NCI-H2171 treated with DMSO at 0.1 percent for 48 hours (cell line): Measurements from ENCODE around the gene PDE2A.

Experiments used
- DNase-seq: peaks from one replicate; lab custom pipeline; 2025; lab: John Stamatoyannopoulos, UW

The PDE2A gene

GRCh38 chr11:72589802-72590761 lies 84.1 kb downstream of the PDE2A start:
- no peak for DNase-seq

DNA sequence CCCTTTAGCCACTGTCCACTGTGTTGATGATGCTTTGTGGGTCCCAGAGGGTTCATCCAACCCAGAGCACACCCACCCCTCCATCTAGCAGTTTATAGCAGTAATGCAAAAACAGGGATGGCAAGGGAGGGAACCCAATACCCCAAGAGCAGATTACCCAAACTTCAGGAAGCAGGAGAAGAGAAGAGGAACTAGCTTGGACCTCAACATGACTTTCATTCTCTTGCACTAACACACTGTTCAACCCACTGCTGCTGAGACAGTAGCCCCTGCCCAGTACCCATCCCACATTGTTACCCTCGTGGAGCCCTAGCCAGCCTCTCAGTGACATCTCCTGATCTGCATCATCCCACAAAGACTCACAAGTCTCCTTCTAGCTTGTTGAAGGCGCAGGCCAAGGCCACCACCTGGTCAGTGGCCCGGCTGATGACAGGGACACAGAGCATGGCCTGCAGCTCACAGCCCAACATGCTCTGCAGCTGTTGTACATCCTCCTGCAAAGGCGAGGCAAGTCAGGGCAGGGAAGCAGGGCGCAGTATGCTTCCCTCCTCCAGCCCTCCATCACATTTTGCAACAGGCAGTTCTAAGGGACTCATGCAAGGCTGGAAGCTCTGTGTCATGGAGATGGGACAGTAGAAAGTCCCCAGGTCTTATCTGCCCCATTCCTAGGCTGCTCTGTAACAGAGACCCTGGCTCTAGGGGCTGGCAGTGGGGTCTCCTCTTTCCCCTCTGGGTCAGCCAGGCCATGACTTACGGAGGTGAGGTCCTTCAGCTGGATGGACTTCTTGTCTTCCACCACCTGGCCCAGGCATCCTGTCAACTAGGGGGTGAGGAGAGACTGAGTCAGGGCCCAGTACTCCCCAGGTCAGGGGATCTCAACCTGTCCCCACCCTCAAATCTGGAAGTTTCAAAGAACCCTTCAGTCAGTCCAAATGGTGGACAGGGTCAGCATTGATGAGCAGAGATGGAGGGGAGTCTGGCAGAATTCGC lies 85.5 kb downstream of the PDE2A start:
- no peak for DNase-seq

DNA sequence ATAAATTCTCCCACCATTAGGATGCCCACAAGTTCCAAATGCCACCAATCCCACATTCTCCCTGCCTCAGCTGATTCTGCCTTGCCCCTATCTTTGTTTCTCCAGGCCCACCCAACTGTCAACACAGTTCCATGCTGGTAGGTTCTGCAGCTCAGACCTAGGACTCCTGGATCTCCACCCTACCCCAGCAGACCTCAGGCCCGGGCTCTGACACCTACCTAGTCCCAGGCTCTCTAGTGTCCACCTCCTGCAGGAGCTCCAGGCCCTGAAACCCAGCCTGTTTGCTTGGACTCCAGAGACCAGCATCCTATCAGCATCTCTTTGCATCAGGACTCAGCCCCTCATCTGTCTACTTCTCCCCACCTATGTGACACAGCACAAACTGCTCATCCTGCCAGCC lies 86.5 kb downstream of the PDE2A start:
- no peak for DNase-seq

DNA sequence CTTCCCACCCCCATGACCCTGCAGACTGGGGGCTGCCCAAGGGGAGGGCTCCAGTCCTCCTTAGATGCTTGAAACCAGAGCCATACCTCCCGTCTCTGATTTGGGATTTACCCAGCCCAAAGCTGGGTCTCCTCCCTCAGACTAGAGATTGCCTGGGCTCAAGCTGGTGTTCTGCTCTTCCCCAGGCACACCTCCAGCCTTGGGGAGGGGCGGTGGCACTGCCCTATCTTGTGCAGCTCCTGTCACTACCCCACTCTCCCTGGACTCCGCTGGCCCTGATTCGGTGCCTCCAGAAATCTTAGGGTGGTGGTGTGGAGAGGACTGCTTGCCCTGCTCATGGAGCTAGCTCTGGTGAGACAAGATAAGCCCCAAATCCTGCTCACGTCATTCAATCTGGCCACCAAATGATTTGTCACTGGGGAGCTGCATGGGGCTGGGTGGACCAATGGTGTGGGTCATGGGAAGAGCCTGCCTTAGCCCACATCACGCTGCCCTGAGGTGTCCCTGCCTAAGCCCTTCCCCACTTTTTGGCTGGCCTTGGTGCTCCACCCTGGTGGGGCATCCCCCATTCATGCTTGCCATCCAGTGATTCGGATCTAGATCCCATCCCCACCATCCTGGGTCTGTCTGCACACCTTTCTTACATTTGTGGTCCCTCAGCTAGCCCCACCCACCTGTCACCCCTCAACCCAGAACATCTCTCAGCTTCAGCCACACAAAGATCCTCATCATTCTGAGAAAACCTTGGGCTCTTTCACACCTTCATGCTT lies 87.7 kb downstream of the PDE2A start:
- no peak for DNase-seq

GRCh38 chr11:72585762-72586311 lies 88.4 kb downstream of the PDE2A start:
- DNase-seq = peak; percentile 74

DNA sequence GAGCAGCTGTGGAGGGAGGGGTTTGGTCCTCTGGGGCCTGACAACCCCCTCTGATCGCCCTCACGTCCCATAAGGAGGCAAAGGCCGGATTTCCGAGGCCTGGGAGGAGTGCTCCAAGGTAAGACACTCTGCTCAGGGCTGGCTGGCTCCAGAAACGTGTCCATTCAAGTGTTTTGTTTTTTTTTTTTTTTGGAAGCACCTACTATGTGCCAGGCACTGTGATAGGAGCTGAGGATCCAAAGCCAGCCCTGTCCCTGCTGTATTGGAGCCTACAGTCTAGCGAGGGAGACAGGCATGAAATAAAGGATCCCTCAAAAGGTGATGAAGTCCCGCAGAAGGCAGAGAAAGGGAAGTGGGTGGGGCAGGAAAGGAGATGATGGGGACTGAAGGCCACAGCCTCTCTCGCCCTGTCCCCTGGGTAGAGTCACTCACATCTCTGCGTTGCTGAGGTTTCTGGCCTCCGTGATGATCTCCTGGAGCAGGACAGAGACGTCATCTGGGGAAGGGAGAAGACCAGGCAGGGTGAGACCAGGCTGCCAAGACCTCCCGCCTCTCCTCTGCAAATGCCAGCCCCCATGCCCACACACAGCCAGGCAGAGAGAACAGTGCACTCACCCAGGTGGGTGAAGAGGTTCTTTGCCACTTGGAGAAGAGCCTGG lies 89.2 kb downstream of the PDE2A start:
- DNase-seq = no peak

- no peak for DNase-seq
Observed at GRCh38 chr11:72584293-72584938, 89.8 kb downstream of the PDE2A start.

DNA sequence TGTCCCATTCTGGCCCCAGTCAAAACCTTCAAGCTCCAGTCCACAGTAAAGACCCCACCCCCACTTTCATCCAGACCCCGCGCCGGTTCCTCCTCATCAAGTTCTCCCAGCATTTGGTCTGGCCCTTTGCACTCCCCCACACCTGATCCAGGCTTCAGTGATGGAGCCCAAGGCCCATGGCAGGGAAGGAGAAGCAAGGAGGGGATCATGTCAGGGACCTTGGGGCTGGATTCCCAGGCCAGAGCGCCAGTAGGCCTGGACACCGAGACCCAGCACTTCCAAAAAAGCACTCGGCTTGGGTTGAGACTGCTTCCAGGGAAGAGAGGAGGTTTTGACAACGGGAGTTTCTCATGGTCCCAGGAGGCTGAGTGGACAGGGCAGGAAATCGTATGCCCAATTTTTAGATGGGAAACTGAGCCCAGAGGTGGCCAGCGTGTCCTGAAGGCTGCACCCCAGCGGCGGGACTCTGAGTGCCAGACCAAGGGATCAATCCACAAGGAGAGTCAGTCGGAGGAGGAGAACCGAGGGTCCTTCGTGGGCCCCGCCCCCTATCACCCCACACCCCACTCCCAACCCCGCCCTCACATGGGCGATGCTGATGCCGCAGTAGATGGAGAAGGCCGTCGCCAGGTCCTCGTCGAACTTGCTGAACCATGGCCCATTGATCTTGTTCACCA lies 90.5 kb downstream of the PDE2A start:
- no peak for DNase-seq

DNA sequence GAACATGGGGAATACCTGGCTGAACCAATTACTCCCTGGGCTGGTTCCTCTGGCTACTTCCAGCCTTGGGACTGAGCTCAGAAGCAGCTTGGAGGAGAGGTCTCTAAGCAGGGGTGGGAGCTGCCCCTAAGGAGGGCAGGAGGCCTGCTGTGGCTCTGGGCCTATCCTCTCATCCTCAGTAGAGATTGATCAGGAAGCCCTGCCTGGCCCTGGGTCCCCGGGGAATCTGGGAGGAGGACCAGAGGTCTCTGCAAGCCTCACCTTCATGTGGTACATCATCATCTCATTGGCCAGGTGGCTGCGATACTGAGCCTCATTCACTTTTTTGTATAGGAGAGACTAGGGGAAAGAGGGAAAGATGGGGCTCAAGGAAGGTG lies 91.1 kb downstream of the PDE2A start:
- DNase-seq = no peak

DNA sequence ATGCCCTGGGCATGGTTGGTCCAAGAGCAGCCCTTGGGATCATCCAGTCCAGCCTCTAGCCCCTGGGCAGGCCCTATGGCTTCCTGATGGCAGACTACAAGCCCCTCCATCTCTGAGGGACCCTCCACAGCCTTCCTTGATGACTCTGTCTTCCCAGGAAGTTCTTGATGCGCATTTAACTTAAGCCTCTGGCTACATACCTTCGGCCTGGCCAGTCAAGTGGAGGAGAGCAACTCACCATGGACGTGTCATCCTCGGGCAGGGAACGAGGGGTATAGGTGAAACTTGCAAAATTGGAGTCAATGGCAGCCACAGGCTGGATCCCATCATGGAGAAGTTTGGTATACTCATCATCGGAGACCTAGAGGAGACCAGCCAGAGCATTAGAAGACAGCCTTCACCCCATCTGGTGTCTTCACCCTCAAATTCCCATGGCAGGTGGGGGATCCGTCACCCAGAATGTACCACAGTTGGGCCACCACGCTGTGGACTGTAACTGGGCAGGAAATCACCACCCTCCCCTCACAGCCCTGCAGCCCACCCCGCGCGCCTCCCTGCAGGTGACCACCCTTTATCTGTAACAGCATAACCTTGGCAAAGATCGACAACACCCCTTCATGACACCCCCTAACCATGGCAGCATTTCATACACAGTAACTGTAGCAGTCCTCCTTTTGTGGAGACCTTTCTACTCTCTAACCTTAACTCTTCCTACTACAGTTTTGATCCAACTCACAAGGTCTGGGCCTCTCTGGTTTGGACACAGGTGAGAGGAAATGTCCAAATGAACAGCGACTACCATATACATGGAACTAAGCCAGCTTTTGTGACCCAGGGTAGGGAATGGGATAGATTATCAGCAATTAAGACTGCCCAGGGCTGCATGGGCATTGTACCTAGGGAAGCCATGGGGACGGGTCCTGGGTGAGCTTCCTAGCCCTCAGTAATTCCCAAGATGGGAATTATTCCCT lies 91.7 kb downstream of the PDE2A start:
- DNase-seq = no peak

DNA sequence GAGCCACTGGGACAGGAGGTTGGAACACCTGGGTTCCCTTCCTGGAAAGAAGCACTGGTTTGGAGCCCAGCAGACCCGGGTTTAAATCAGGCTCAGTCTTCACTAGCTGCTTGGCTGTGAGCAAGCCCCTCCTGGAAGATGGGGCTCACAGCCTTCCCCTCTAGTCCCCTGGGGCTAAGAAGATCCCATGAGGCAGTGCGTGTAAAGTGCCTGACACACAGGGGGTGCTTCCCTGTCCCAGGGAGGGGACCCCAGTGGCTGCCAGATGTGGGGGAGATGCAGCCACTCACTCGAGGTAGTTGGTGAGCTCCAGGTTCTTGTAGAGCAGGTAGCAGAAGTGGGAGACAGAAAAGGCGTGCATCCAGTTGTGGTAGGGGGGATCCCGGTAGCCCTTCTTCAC lies 93.2 kb downstream of the PDE2A start:
- DNase-seq = no peak

DNA sequence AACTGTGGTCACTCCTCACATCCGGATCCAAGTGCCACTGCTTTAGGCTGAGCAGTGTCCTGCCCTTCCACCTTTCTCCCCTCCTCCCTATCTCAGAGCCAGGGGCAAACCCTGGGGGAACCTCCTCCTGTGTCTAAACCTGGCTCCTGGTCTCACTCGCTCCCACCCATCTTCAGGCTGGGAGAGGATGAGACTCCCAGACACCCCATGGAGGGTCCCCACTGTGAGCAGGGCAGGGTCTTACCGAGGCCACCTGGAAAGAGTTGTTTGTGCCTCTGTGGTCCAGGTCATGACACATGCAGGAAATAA lies 93.6 kb downstream of the PDE2A start:
- no peak for DNase-seq

DNA sequence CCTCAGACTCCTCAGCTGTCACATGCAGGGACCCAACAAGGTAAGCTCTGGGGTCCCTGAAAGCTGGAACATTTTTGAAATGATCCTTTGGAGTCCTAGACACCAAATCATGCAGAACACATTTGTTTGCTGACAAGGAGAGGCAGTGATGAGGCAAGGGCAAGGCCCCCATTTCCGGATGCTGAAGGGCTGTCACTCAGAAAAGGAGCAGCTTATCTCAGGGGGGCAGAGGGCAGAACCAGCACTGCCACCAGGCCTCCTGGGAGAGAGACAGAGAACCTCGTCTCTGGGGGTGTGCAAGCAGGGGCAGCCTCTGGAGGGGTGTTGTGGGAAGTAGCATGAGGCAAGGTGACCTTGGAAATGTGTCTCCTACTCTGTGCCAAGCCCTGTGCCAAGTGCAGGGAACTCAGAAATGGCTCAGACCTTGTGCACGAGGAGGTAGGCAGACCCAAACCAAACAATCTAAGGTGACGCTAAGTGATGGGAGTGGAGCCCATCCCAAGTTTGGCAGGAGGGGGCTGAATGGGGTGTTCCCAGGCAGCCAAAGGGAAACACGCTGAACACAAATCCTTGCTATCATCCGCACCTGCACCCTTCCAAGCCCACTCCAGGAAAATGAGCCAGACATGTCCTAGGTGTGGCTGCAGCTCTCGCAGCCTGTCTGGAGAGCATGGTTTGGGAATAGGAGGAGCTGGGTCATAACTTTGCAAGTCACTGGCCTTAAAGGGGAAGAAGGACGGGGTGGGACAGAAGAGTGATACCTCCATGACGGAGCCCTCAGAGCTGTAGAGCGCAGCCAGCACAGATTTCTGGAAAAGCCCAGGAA lies 94.2 kb downstream of the PDE2A start:
- no peak for DNase-seq

DNA sequence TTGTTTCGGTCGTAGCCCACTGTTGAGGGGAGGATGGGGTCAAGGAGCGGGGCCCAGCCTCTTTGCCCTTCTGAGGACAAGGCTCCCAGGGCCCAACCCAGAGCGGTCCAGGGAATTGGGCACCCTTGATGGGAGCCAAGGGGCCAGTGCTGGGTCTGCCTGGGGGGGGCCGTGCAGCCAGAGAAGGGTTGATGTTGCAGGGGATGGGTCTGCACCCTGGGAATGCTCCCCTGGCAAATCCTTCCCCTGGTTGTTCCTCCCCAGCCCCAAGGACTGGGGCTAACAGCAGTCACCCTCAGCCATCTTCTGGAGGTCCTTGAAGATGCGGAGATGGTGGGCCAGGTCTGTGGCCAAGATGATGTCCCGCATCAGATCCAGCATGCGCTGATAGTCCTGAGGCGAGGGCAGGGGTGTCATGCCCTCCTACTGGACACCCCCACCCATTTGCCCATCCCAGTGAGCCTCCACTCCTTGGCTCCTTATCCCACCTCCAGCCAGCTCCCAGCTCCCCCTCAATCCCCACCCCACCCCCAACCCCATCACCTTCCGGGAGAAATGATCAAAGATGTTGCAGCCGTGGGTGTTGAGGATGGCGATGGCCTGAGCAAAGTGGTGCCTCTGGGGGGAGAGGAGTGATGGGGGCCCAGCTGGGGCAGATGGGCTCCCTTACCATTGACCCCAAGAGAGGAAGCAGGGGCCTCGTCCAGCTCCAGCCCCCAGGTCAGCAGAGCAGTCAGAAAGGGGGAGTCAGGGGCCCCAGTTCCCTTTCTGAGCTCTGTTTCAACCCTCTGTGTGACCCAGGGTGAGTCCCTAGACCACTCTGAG lies 95.0 kb downstream of the PDE2A start:
- DNase-seq = no peak

- no peak for DNase-seq
Observed at GRCh38 chr11:72578566-72578965, 95.7 kb downstream of the PDE2A start.

- no peak for DNase-seq
Observed at GRCh38 chr11:72578051-72578450, 96.2 kb downstream of the PDE2A start.

DNA sequence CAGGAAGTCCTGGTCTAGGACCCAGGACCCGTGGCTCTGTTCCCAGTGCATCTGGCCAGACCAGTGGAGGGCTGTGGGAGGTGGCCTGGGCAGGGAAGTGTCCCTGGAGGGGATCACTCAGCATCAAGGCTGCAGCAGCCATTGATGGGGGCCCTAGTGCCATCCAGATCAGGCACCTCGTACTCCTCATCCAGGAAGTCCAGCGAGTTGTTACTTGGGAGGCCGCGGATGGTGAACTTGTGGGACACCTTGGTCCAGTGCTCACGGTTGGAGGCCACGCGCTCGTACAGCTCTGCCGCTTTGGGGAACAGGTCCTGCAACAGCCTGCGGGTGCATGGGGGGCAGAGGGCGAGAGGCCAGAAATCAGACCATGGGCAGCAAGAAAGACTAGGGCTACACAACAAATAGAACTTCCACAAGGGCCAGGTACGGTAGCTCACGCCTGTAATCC lies 96.9 kb downstream of the PDE2A start:
- DNase-seq = no peak
